NCI-H446 (cell line): ENCODE measurements around the gene TMEM255B.

Experiments used
- DNase-seq, 2 experiments: peaks; one replicate each; lab custom pipeline; 2025; lab: John Stamatoyannopoulos, UW

Gene TMEM255B

GRCh38 chr13:113834496-113835200 is 75.6 kb downstream of the TMEM255B start:
- no peak for DNase-seq

GRCh38 chr13:113835461-113836270 is 76.6 kb downstream of the TMEM255B start:
- DNase-seq = peak in 1 of 2 experiments; percentile 19

- peak in 1 of 2 experiments; percentile 7 for DNase-seq
Measured at GRCh38 chr13:113836768-113837559, 77.9 kb downstream of the TMEM255B start.

- DNase-seq = peak; percentile 16 to 73
Measured at GRCh38 chr13:113837560-113838355, 78.7 kb downstream of the TMEM255B start.

GRCh38 chr13:113838711-113839201 is 79.7 kb downstream of the TMEM255B start:
- no peak for DNase-seq

GRCh38 chr13:113839536-113840204 is 80.6 kb downstream of the TMEM255B start:
- DNase-seq = no peak

GRCh38 chr13:113840541-113841352 is 81.7 kb downstream of the TMEM255B start:
- no peak for DNase-seq

- no peak for DNase-seq
Measured at GRCh38 chr13:113841353-113841650, 82.3 kb downstream of the TMEM255B start.

GRCh38 chr13:113842336-113843062 is 83.5 kb downstream of the TMEM255B start:
- DNase-seq = no peak

- DNase-seq = no peak
Measured at GRCh38 chr13:113843063-113843654, 84.1 kb downstream of the TMEM255B start.

GRCh38 chr13:113843864-113844556 is 85.0 kb downstream of the TMEM255B start:
- DNase-seq = no peak

GRCh38 chr13:113845055-113845454 is 86.0 kb downstream of the TMEM255B start:
- DNase-seq = no peak

GRCh38 chr13:113845723-113846635 is 87.0 kb downstream of the TMEM255B start:
- DNase-seq = no peak

GRCh38 chr13:113846636-113847318 is 87.8 kb downstream of the TMEM255B start:
- no peak for DNase-seq

- DNase-seq = no peak
Measured at GRCh38 chr13:113848020-113848419, 89.0 kb downstream of the TMEM255B start.

- no peak for DNase-seq
Measured at GRCh38 chr13:113848431-113849260, 89.6 kb downstream of the TMEM255B start.
